B cell (primary cell): ENCODE results near the gene ASTN2. TPM values are rescaled to one million over a fixed set of nuclear protein-coding genes. Genes with fewer than 3 reads are reported as not detected.

Experiments used
- ATAC-seq: fragments of 200-7000 bp; cut with Tn5 transposase; one replicate; pipeline ENCODE4 v1.10.0; 2021; ENCODE audit warnings: low read depth, mild to moderate bottlenecking, moderate number of reproducible peaks, moderate library complexity
- CTCF ChIA-PET: fragments of 350-600 bp; sonication (Branson Sonifier 250); formaldehyde crosslinking; loops from one replicate; lab custom pipeline; 2021; ENCODE audit warnings: antibody characterized with exemption, inconsistent platforms; lab: Charles Lee
- POLR2A ChIA-PET: fragments of 350-600 bp; sonication (Branson Sonifier 250); formaldehyde crosslinking; loops from one replicate; lab custom pipeline; 2021; ENCODE audit warnings: antibody characterized with exemption; lab: Charles Lee
- DNase-seq: peaks from one replicate; pipeline ENCODE4 v3.0.0; 2013
- H2AFZ ChIP-seq: 2 replicates; pipeline ENCODE4 v1.6.1; 2012; ENCODE audit warnings: mild to moderate bottlenecking, low read depth, low read length; ENCODE audit not compliant: insufficient read depth, poor library complexity, severe bottlenecking
- H3K27ac ChIP-seq, 2 donors: 1 replicate in 1 of 2; 2 replicates in 1 of 2; pipeline ENCODE4 v1.5.1; 2012 to 2013; ENCODE audit warnings: low read length in 2 of 2, mild to moderate bottlenecking in 2 of 2, moderate library complexity in 1 of 2
- H3K27me3 ChIP-seq, 4 experiments: fragments of 200-600 bp in 1 of 4; sonication (generic) in 1 of 4; replicated peaks in 1 of 4; 1 replicate in 2 of 4; 2 replicates in 2 of 4; pipeline versions ENCODE4 v1.6.1 to v1.7.0; 2013 to 2016; ENCODE audit warnings: low read length in 3 of 4, mild to moderate bottlenecking in 2 of 4, mixed read lengths in 1 of 4, moderate library complexity in 1 of 4; ENCODE audit not compliant: insufficient read depth in 4 of 4, control insufficient read depth in 3 of 4; ENCODE audit errors: control extremely low read depth in 1 of 4
- H3K36me3 ChIP-seq, 2 experiments: replicated peaks in 1 of 2; 1 replicate in 1 of 2; 2 replicates in 1 of 2; pipeline versions ENCODE4 v1.6.1 to v1.7.1; 2013; ENCODE audit warnings: low read length in 1 of 2; ENCODE audit not compliant: insufficient read depth in 2 of 2, control insufficient read depth in 1 of 2; ENCODE audit errors: control extremely low read depth in 1 of 2, extremely low read depth in 1 of 2
- H3K4me1 ChIP-seq, 2 donors: fragments of 200-600 bp in 1 of 2; sonication (generic) in 1 of 2; 1 replicate in 1 of 2; 2 replicates in 1 of 2; pipeline versions ENCODE4 v1.5.1 to v1.6.1; 2013 to 2017; ENCODE audit warnings: low read length in 2 of 2; ENCODE audit not compliant: control insufficient read depth in 2 of 2, insufficient read depth in 2 of 2
- H3K4me2 ChIP-seq: replicated peaks from 2 replicates; pipeline ENCODE3; 2012; ENCODE audit warnings: mild to moderate bottlenecking, low read depth, low read length; ENCODE audit not compliant: poor library complexity, severe bottlenecking
- H3K4me3 ChIP-seq, 5 experiments: fragments of 200-600 bp in 1 of 5; sonication (generic) in 1 of 5; 1 replicate in 3 of 5; 2 replicates in 2 of 5; pipeline versions ENCODE4 v1.5.1 to v1.7.0; 2011 to 2016; ENCODE audit warnings: low read length in 4 of 5, mild to moderate bottlenecking in 4 of 5, low read depth in 2 of 5, control low read depth in 1 of 5, moderate library complexity in 1 of 5; ENCODE audit not compliant: insufficient read depth in 1 of 5; ENCODE audit errors: control extremely low read depth in 1 of 5, extremely low read depth in 1 of 5
- H3K79me2 ChIP-seq: fragments of 200-600 bp; sonication (generic); one replicate; pipeline ENCODE4 v1.6.0; 2016; ENCODE audit warnings: low read length; ENCODE audit not compliant: control insufficient read depth, insufficient read depth
- H3K9ac ChIP-seq: fragments of 200-600 bp; sonication (generic); 2 replicates; pipeline ENCODE4 v1.6.1; 2017; ENCODE audit warnings: mild to moderate bottlenecking, low read length, moderate library complexity
- H3K9me3 ChIP-seq, 3 donors: one replicate each; pipeline versions ENCODE4 v1.6.1 to v1.7.1; 2013; ENCODE audit warnings: low read length in 2 of 3; ENCODE audit not compliant: control insufficient read depth in 2 of 3, insufficient read depth in 1 of 3; ENCODE audit errors: control extremely low read depth in 1 of 3
- H4K20me1 ChIP-seq: 2 replicates; pipeline ENCODE4 v1.6.0; 2012; ENCODE audit warnings: mild to moderate bottlenecking, low read length; ENCODE audit not compliant: insufficient read depth, control insufficient read depth, poor library complexity, severe bottlenecking
- H3K27ac Mint-ChIP-seq: one replicate; pipeline ENCODE4 v1.8.0; 2021; ENCODE audit warnings: mixed read lengths
- H3K27me3 Mint-ChIP-seq: one replicate; pipeline ENCODE4 v1.8.0; 2021; ENCODE audit warnings: mixed read lengths
- H3K4me1 Mint-ChIP-seq: one replicate; pipeline ENCODE4 v1.8.0; 2021; ENCODE audit warnings: mixed read lengths
- H3K4me3 Mint-ChIP-seq: one replicate; pipeline ENCODE4 v1.8.0; 2021; ENCODE audit warnings: mixed read lengths
- H3K9me3 Mint-ChIP-seq: one replicate; pipeline ENCODE4 v1.8.0; 2022; ENCODE audit warnings: mixed read lengths; ENCODE audit not compliant: insufficient read depth
- EZH2 ChIP-seq: IDR thresholded peaks from 2 replicates; pipeline ENCODE4 v1.6.1; 2012; ENCODE audit warnings: borderline replicate concordance, low read depth, mild to moderate bottlenecking, moderate library complexity, low read length; ENCODE audit not compliant: insufficient read depth, poor library complexity, severe bottlenecking
- WGBS: methylation state at CpG from one replicate; pipeline ENCODE4 v1.1.5; 2013; ENCODE audit warnings: missing lambda C conversion rate; ENCODE audit not compliant: insufficient coverage; 5-methylcytosine and 5-hydroxymethylcytosine counted together
- intact Hi-C: fragments of 100-400 bp; cut with micrococcal nuclease; formaldehyde crosslinking; loops from one replicate; pipeline ENCODE4 v1.10.0; 2022
- polyA plus RNA-seq: library from polyadenylated mRNA; depleted of rRNA; stranded (reverse); fragments of >200 nt; gene quantifications from 2 replicates; pipeline ENCODE4 v1.2.3, GENCODE V29; 2012
- total RNA-seq, 2 donors: library from RNA; stranded (reverse); fragments of 120-200 nt in 1 of 2; gene quantifications; 1 replicate in 1 of 2; 2 replicates in 1 of 2; pipeline versions ENCODE4 v1.2.3 to v1.2.4, GENCODE V29; 2013 to 2022
- TF ChIP-seq, protein P1 (sequence below): fragments of 200-600 bp; IDR thresholded peaks from one replicate; pipeline ENCODE4 v1.8.0; 2022; ENCODE audit warnings: antibody characterized with exemption, mild to moderate bottlenecking

The ASTN2 gene
- total and polyA plus RNA-seq, 2 donors (not counting 1 experiment from before 2014, with no cell fraction given) = 1.2 to 3.6 TPM

DNA sequence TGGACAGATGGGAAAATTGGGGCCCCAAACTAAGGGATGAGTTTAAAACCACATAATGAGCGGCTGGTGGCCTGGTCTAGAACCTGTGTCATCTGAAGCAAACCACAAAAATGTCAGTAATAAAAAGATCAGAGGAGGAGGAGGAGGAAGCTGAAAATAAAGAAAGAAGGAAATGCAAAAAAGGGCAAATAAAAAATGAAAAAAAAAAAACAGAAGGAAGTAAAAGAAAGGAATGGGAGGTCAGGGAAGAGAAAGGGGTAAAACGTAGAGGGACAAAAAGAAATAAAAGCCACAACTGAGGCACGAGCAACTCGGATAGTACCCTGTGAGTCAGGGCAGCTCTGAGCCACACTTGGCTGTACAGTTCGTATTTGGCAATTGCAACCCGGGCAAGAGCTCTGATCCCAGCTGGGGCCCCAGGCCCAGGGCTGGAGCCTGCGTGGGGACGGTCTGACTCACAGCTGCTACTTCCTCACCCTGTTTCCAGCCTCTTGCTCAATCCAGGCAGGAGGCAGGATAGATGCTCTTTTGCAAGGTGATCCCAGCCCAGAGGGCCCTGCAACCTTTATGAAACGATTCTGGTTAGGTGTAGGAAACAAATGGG is 865.7 kb downstream of the ASTN2 start:
- TF ChIP-seq, protein P1, sequence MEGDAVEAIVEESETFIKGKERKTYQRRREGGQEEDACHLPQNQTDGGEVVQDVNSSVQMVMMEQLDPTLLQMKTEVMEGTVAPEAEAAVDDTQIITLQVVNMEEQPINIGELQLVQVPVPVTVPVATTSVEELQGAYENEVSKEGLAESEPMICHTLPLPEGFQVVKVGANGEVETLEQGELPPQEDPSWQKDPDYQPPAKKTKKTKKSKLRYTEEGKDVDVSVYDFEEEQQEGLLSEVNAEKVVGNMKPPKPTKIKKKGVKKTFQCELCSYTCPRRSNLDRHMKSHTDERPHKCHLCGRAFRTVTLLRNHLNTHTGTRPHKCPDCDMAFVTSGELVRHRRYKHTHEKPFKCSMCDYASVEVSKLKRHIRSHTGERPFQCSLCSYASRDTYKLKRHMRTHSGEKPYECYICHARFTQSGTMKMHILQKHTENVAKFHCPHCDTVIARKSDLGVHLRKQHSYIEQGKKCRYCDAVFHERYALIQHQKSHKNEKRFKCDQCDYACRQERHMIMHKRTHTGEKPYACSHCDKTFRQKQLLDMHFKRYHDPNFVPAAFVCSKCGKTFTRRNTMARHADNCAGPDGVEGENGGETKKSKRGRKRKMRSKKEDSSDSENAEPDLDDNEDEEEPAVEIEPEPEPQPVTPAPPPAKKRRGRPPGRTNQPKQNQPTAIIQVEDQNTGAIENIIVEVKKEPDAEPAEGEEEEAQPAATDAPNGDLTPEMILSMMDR = no peak
- TF ChIP-seq EZH2 = no peak
- CTCF ChIA-PET = no interaction called here

DNA sequence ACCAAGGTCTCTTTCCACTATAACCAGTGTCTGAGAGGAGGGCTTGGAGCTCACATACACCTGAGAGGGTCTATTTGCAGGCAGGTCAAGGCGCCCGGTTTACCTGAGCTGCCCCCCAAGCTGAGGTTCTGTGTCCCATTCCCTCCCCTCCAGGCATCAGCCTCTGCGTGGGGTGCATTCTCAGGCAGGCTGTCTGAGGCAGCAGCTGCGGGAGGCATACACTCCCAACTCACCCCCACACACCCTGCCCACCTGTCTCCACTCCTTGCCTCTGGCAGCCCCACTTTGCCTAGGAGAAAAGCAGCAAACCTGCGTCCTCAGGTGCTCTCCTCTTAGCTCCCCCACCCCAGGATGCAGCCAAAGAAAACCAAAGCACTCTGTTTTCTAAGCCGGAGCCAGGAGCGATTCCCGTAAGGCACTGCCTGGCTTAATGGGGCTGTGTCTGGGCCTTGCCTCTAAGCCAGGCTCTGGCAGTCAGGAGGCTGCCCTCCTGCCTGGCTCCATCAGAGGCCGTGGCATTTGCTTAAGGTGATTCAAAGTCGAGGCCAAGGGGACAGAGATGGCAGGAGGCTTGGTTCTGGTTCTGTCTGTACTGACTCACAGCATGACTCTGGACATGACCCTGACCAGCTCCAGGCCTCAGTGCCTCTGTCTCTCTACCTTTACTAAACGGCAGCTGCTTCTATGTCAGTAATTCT is 867.0 kb downstream of the ASTN2 start:
- Mint-ChIP-seq H3K4me3 (no peak overlapping the region), H3K9me3 (no peaks in the 10 kb centered on the region), H3K27ac (no peak overlapping the region), H3K4me1 (no peaks in the 10 kb centered on the region), H3K27me3 (no peaks in the 10 kb centered on the region)
- ATAC-seq = no peak
- Histone ChIP-seq H3K36me3 (no peaks in the 10 kb centered on the region), H3K79me2 (no peaks in the 10 kb centered on the region), H3K27me3 (no peaks in the 10 kb centered on the region), H4K20me1 (no peaks in the 10 kb centered on the region), H3K4me3 (no peak overlapping the region), H2AFZ (no peak overlapping the region), H3K27ac (no peak overlapping the region), H3K4me1 (no peaks in the 10 kb centered on the region), H3K9ac (no peak overlapping the region), H3K4me2 (no peak overlapping the region), H3K9me3 (no peaks in the 10 kb centered on the region)
- WGBS = 89% methylated on average over 10 of the region's 11 CpGs
- no peak for TF ChIP-seq EZH2
- TF ChIP-seq, protein P1 = no peak
- ChIA-PET POLR2A (no interaction called here), CTCF (no interaction called here)
- intact Hi-C loops = no loop called here
- DNase-seq = no peak

More for the DNA sequence above, 865.7 kb downstream of the ASTN2 start:
- Histone ChIP-seq H3K27ac (no peak overlapping the region), H3K4me2 (no peak overlapping the region), H3K9me3 (no peaks in the 10 kb centered on the region), H3K4me1 (no peaks in the 10 kb centered on the region), H4K20me1 (no peaks in the 10 kb centered on the region), H3K79me2 (no peaks in the 10 kb centered on the region), H3K9ac (no peak overlapping the region), H2AFZ (no peak overlapping the region), H3K4me3 (no peak overlapping the region), H3K36me3 (no peaks in the 10 kb centered on the region), H3K27me3 (no peaks in the 10 kb centered on the region)
- Mint-ChIP-seq H3K27ac (no peak overlapping the region), H3K27me3 (no peaks in the 10 kb centered on the region), H3K4me1 (no peaks in the 10 kb centered on the region), H3K4me3 (no peak overlapping the region), H3K9me3 (no peaks in the 10 kb centered on the region)
- 60% methylated on average over 6 of the region's 9 CpGs for WGBS
- DNase-seq (no peak), ATAC-seq (no peak)
- POLR2A ChIA-PET = no interaction called here
- intact Hi-C loops = no loop called here
